ENCODE measurements around the gene DDX24. TPM values are rescaled to one million over a fixed set of nuclear protein-coding genes. Genes with fewer than 3 reads are reported as not detected.

DDX24 gene
- total RNA-seq, result 518 TPM
- 100 to 1,000 TPM; 221 to 279 (median 244) TPM for polyA plus RNA-seq

GRCh38 chr14:94080621-94081385, at the start of gene DDX24, which contains the start of gene IFI27L1:
DDX24 (minus strand) TSS chr14:94081202; CDS start chr14:94079742, 1,460 bp downstream.
IFI27L1 (plus strand) TSS chr14:94081310; CDS start chr14:94096938, 15,628 bp downstream.
- peaks cover 32% of the 10 kb centered on the region for H3K4me1 ChIP-seq (ENCODE audit: control insufficient read depth, insufficient read depth, low read length, poor library complexity, severe bottlenecking)
- peak; percentile 99 for ATAC-seq (ENCODE audit: low read depth in 2 of 2)

GRCh38 chr14:94129758-94130414, 48.9 kb upstream of the DDX24 start:
- Mint-ChIP-seq H3K4me3 (peak overlapping the region; percentile 79 to 96 (median 90)), H3K27me3 (peaks cover 23% of the 10 kb centered on the region)

More at GRCh38 chr14:94080621-94081385, at the start of gene DDX24, which contains the start of gene IFI27L1:
- H3K4me1 Mint-ChIP-seq, result peaks cover 31 to 51% (median 43%) of the 10 kb centered on the region in 4 donors
- Histone ChIP-seq H3K27ac (ENCODE audit: insufficient read depth, low read length, poor library complexity, severe bottlenecking) (peak within 1 kb of the TSS; percentile 93), H3K4me3 (ENCODE audit: low read depth, low read length) (peak within 1 kb of the TSS; percentile 96), H3K27me3 (ENCODE audit: control insufficient read depth, insufficient read depth, low read length) (no peaks in the 10 kb centered on the region), H3K9me3 (ENCODE audit: control insufficient read depth in 2 of 2, low read length in 2 of 2) (peaks cover 0 to 3% of the 10 kb centered on the region in 2 experiments), H3K36me3 (ENCODE audit: control insufficient read depth, insufficient read depth, low read length) (peaks cover 30% of the 10 kb centered on the region)
- peaks cover 6% of the 10 kb centered on the region for H3K27me3 Mint-ChIP-seq
- DNase-seq, result peak; percentile 95 to 98 (median 97)
- peaks cover 26% of the 10 kb centered on the region for H3K36me3 Mint-ChIP-seq
- H3K27ac Mint-ChIP-seq, result peak within 1 kb of the TSS; percentile 97 to 100 (median 99)
- H3K4me3 Mint-ChIP-seq, result peak within 1 kb of the TSS; percentile 95 to 100 (median 98)
- H3K9me3 Mint-ChIP-seq, result peaks cover 0 to 5% (median 0%) of the 10 kb centered on the region in 7 donors

GRCh38 chr14:94129111-94129757, 48.2 kb upstream of the DDX24 start, which contains the start of gene IFI27L2:
IFI27L2 (minus strand) TSS chr14:94129604; CDS start chr14:94129564, 40 bp downstream.
- H3K27ac ChIP-seq (ENCODE audit: insufficient read depth, low read length, poor library complexity, severe bottlenecking), result peak within 1 kb of the TSS; percentile 69
- ATAC-seq (ENCODE audit: low read depth in 2 of 2), result peak; percentile 85 to 92
- Mint-ChIP-seq H3K36me3 (peaks cover 4% of the 10 kb centered on the region), H3K4me1 (peaks cover 10 to 25% (median 19%) of the 10 kb centered on the region in 4 donors), H3K27me3 (peaks cover 17% of the 10 kb centered on the region), H3K4me3 (peak within 1 kb of the TSS; percentile 79 to 96 (median 90)), H3K9me3 (no peaks in the 10 kb centered on the region), H3K27ac (peak within 1 kb of the TSS; percentile 75 to 89 (median 78))
- H3K4me3 ChIP-seq (ENCODE audit: low read depth, low read length), result peak within 1 kb of the TSS; percentile 92
- DNase-seq, result peak; percentile 54 to 82 (median 59)
- peaks cover 11% of the 10 kb centered on the region for H3K27me3 ChIP-seq (ENCODE audit: control insufficient read depth, insufficient read depth, low read length)
- H3K36me3 ChIP-seq (ENCODE audit: control insufficient read depth, insufficient read depth, low read length), result no peaks in the 10 kb centered on the region
- H3K9me3 ChIP-seq (ENCODE audit: control insufficient read depth in 2 of 2, low read length in 2 of 2), result no peaks in the 10 kb centered on the region
- peaks cover 22% of the 10 kb centered on the region for H3K4me1 ChIP-seq (ENCODE audit: control insufficient read depth, insufficient read depth, low read length, poor library complexity, severe bottlenecking)

More at GRCh38 chr14:94129758-94130414, 48.9 kb upstream of the DDX24 start:
- H3K36me3 Mint-ChIP-seq, result peaks cover 4% of the 10 kb centered on the region
- peaks cover 22% of the 10 kb centered on the region for H3K4me1 ChIP-seq (ENCODE audit: control insufficient read depth, insufficient read depth, low read length, poor library complexity, severe bottlenecking)
- DNase-seq (peak; percentile 11 to 47 (median 12)), ATAC-seq (ENCODE audit: low read depth in 2 of 2) (no peak)
- no peaks in the 10 kb centered on the region for H3K36me3 ChIP-seq (ENCODE audit: control insufficient read depth, insufficient read depth, low read length)
- peak overlapping the region; percentile 27 to 89 (median 78) for H3K27ac Mint-ChIP-seq
- peak overlapping the region; percentile 92 for H3K4me3 ChIP-seq (ENCODE audit: low read depth, low read length)
- no peaks in the 10 kb centered on the region for H3K9me3 Mint-ChIP-seq
- H3K4me1 Mint-ChIP-seq, result peaks cover 10 to 25% (median 19%) of the 10 kb centered on the region in 4 donors
- peaks cover 0 to under 1% of the 10 kb centered on the region in 2 experiments for H3K9me3 ChIP-seq (ENCODE audit: control insufficient read depth in 2 of 2, low read length in 2 of 2)
- H3K27ac ChIP-seq (ENCODE audit: insufficient read depth, low read length, poor library complexity, severe bottlenecking), result peak overlapping the region; percentile 69
- peaks cover 11% of the 10 kb centered on the region for H3K27me3 ChIP-seq (ENCODE audit: control insufficient read depth, insufficient read depth, low read length)

- H3K9me3 ChIP-seq (ENCODE audit: control insufficient read depth in 2 of 2, low read length in 2 of 2), result no peaks in the 10 kb centered on the region
- peak overlapping the region; percentile 69 for H3K27ac ChIP-seq (ENCODE audit: insufficient read depth, low read length, poor library complexity, severe bottlenecking)
- H3K36me3 ChIP-seq (ENCODE audit: control insufficient read depth, insufficient read depth, low read length), result no peaks in the 10 kb centered on the region
- Mint-ChIP-seq H3K4me1 (peaks cover 10 to 25% (median 19%) of the 10 kb centered on the region in 4 donors), H3K36me3 (peaks cover 4% of the 10 kb centered on the region), H3K27me3 (peaks cover 17% of the 10 kb centered on the region), H3K27ac (peak overlapping the region in 2 of 3 donors; percentile 75 to 89), H3K9me3 (peaks cover 0 to 4% (median 0%) of the 10 kb centered on the region in 7 donors), H3K4me3 (peak overlapping the region; percentile 73 to 96 (median 90))
- no peak overlapping the region for H3K4me3 ChIP-seq (ENCODE audit: low read depth, low read length)
- DNase-seq, result no peak
- peaks cover 8% of the 10 kb centered on the region for H3K27me3 ChIP-seq (ENCODE audit: control insufficient read depth, insufficient read depth, low read length)
- no peak for ATAC-seq (ENCODE audit: low read depth in 2 of 2)
- H3K4me1 ChIP-seq (ENCODE audit: control insufficient read depth, insufficient read depth, low read length, poor library complexity, severe bottlenecking), result peaks cover 22% of the 10 kb centered on the region
Measured at GRCh38 chr14:94128216-94128839, 47.3 kb upstream of the DDX24 start.

GRCh38 chr14:94127330-94127729, 46.3 kb upstream of the DDX24 start:
- H3K4me3 ChIP-seq (ENCODE audit: low read depth, low read length), result no peak overlapping the region
- Mint-ChIP-seq H3K4me3 (peak overlapping the region in 2 of 4 donors; percentile 4 to 46), H3K9me3 (peaks cover 0 to 4% (median 0%) of the 10 kb centered on the region in 7 donors), H3K4me1 (peaks cover 8 to 24% (median 19%) of the 10 kb centered on the region in 4 donors), H3K27ac (no peak overlapping the region), H3K36me3 (peaks cover 7% of the 10 kb centered on the region), H3K27me3 (peaks cover 15% of the 10 kb centered on the region)
- peaks cover 22% of the 10 kb centered on the region for H3K4me1 ChIP-seq (ENCODE audit: control insufficient read depth, insufficient read depth, low read length, poor library complexity, severe bottlenecking)
- H3K36me3 ChIP-seq (ENCODE audit: control insufficient read depth, insufficient read depth, low read length), result no peaks in the 10 kb centered on the region
- ATAC-seq (ENCODE audit: low read depth in 2 of 2) (no peak), DNase-seq (no peak)
- peaks cover 8% of the 10 kb centered on the region for H3K27me3 ChIP-seq (ENCODE audit: control insufficient read depth, insufficient read depth, low read length)
- no peak overlapping the region for H3K27ac ChIP-seq (ENCODE audit: insufficient read depth, low read length, poor library complexity, severe bottlenecking)
- no peaks in the 10 kb centered on the region for H3K9me3 ChIP-seq (ENCODE audit: control insufficient read depth in 2 of 2, low read length in 2 of 2)

- H3K27ac Mint-ChIP-seq, result no peak overlapping the region
- H3K4me3 ChIP-seq (ENCODE audit: low read depth, low read length), result no peak overlapping the region
- H3K27ac ChIP-seq (ENCODE audit: insufficient read depth, low read length, poor library complexity, severe bottlenecking), result no peak overlapping the region
- no peak for ATAC-seq (ENCODE audit: low read depth in 2 of 2)
- H3K36me3 ChIP-seq (ENCODE audit: control insufficient read depth, insufficient read depth, low read length), result no peaks in the 10 kb centered on the region
- no peak overlapping the region for H3K4me3 Mint-ChIP-seq
- H3K27me3 ChIP-seq (ENCODE audit: control insufficient read depth, insufficient read depth, low read length), result peaks cover 8% of the 10 kb centered on the region
- DNase-seq, result no peak
- H3K4me1 ChIP-seq (ENCODE audit: control insufficient read depth, insufficient read depth, low read length, poor library complexity, severe bottlenecking), result peaks cover 22% of the 10 kb centered on the region
- peaks cover 0 to 4% (median 2%) of the 10 kb centered on the region in 7 donors for H3K9me3 Mint-ChIP-seq
- H3K4me1 Mint-ChIP-seq, result peaks cover 4 to 21% (median 16%) of the 10 kb centered on the region in 4 donors
- peaks cover 9% of the 10 kb centered on the region for H3K27me3 Mint-ChIP-seq
- no peaks in the 10 kb centered on the region for H3K9me3 ChIP-seq (ENCODE audit: control insufficient read depth in 2 of 2, low read length in 2 of 2)
- H3K36me3 Mint-ChIP-seq, result peaks cover 7% of the 10 kb centered on the region
Measured at GRCh38 chr14:94126800-94127199, 45.8 kb upstream of the DDX24 start.

GRCh38 chr14:94126419-94126677, 45.3 kb upstream of the DDX24 start:
- H3K36me3 ChIP-seq (ENCODE audit: control insufficient read depth, insufficient read depth, low read length), result no peaks in the 10 kb centered on the region
- DNase-seq (no peak), ATAC-seq (ENCODE audit: low read depth in 2 of 2) (no peak)
- no peak overlapping the region for H3K27ac Mint-ChIP-seq
- H3K27me3 ChIP-seq (ENCODE audit: control insufficient read depth, insufficient read depth, low read length), result peaks cover 7% of the 10 kb centered on the region
- no peak overlapping the region for H3K4me3 Mint-ChIP-seq
- H3K9me3 ChIP-seq (ENCODE audit: control insufficient read depth in 2 of 2, low read length in 2 of 2), result no peaks in the 10 kb centered on the region
- H3K9me3 Mint-ChIP-seq, result peaks cover 0 to 8% (median 4%) of the 10 kb centered on the region in 7 donors
- H3K4me3 ChIP-seq (ENCODE audit: low read depth, low read length), result no peak overlapping the region
- no peak overlapping the region for H3K27ac ChIP-seq (ENCODE audit: insufficient read depth, low read length, poor library complexity, severe bottlenecking)
- H3K4me1 ChIP-seq (ENCODE audit: control insufficient read depth, insufficient read depth, low read length, poor library complexity, severe bottlenecking), result peaks cover 22% of the 10 kb centered on the region
- peaks cover 7% of the 10 kb centered on the region for H3K36me3 Mint-ChIP-seq
- peaks cover 8% of the 10 kb centered on the region for H3K27me3 Mint-ChIP-seq
- H3K4me1 Mint-ChIP-seq, result peaks cover 4 to 21% (median 16%) of the 10 kb centered on the region in 4 donors

Data from CD4-positive, CD25-positive, alpha-beta regulatory T cell (primary cell).